ENCODE results near the gene SLC9A9. TPM values are rescaled to one million over a fixed set of nuclear protein-coding genes. Genes with fewer than 3 reads are reported as not detected.

SLC9A9 gene
- total and polyA plus RNA-seq, 9 of the 15 experiments (the other 6 are each of a cell fraction or from before 2014, with no cell fraction given) = 0.03 to 0.13 TPM; not detected in 7

DNA sequence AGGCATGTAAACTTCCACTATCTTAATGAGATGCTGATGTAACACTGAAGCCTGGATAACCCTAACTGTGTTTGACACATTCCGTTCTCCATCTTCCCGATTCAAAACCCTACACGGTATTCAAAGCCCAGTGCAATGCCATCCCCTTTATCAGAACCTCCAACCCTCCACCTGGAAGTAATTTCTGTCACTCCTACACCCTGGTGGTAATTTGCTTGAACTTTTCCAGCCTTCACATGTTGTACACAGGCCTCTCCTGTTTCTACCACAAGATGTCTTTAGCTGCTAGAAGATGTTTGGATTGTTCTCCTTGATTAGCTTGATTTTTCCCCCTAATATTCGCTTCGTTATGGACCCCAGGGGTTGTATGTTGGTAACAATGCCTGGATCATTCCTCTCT is 519.8 kb downstream of the SLC9A9 start:
- in situ Hi-C loops (cut with MboI) = no loop called here
- Histone ChIP-seq H3K4me1 (replicated peaks in 1 of 2; ENCODE audit: control insufficient read depth in 2 of 2, insufficient read depth in 2 of 2, low read length in 2 of 2) (peaks cover 0 to 8% of the 10 kb centered on the region in 2 experiments; a peak in 3 of 5 replicates), H3K9me3 (replicated peaks; ENCODE audit: control insufficient read depth, insufficient read depth, low read depth, low read length) (no peaks in the 10 kb centered on the region), H2AFZ (ENCODE audit: low read depth, low read length) (peak overlapping the region; percentile 78), H3K9ac (ENCODE audit: insufficient read depth in 1 of 2, low read depth in 2 of 2, low read length in 2 of 2) (no peak overlapping the region), H3K36me3 (ENCODE audit: control insufficient read depth, insufficient read depth, low read length) (no peaks in the 10 kb centered on the region), H3K27ac (ENCODE audit: extremely low read depth, low read depth, low read length) (no peak overlapping the region), H3K79me2 (ENCODE audit: control insufficient read depth, insufficient read depth, low read length) (no peaks in the 10 kb centered on the region), H3K9me1 (ENCODE audit: control insufficient read depth, insufficient read depth, low read length) (no peaks in the 10 kb centered on the region), H3K4me3 (no peak overlapping the region), H3K4me2 (ENCODE audit: insufficient read depth, low read length) (no peak overlapping the region; the same call in 1 of the 2 replicates), H3K27me3 (ENCODE audit: control insufficient read depth in 2 of 2, insufficient read depth in 2 of 2, low read length in 2 of 2) (no peaks in the 10 kb centered on the region), H4K20me1 (replicated peaks; ENCODE audit: control insufficient read depth, insufficient read depth, low read length) (no peaks in the 10 kb centered on the region)
- FAIRE-seq (peak; percentile 42), DNase-seq (ENCODE audit: extremely low read depth in 1 of 4, low spot score in 3 of 4) (peak in 3 of 4 experiments; percentile 22 to 37 (median 29)), ATAC-seq (peak; percentile 84)
- TF ChIP-seq ZNF75A (CRISPR knock-in tag; IDR thresholded peaks at IDR 0.05) (no peak), NR2C1 (IDR thresholded peaks at IDR 0.05) (peak; percentile 68), NR2C1 (tag; IDR thresholded peaks at IDR 0.05) (0 out of 2 replicates have a peak, but pooled peaks have one; percentile 33), RAD21 (CRISPR knock-in tag; conservative IDR thresholded peaks at IDR 0.05 in 1 of 2, IDR thresholded peaks at IDR 0.05 in 1 of 2) (peak in 1 of 2 experiments; percentile 43; a peak in 2 of 4 replicates), CBFA2T3 (IDR thresholded peaks at IDR 0.05) (peak; percentile 31; the same call in 1 of the 2 replicates), NR2C2 (CRISPR knock-in tag; IDR thresholded peaks at IDR 0.05) (no peak), NR2C2 (tag; IDR thresholded peaks at IDR 0.05) (peak; percentile 28; the same call in 1 of the 2 replicates), FOXK2 (conservative IDR thresholded peaks at IDR 0.05 in 1 of 2, IDR thresholded peaks at IDR 0.05 in 1 of 2; ENCODE audit: low read depth in 2 of 2) (0 out of 4 replicates have a peak, but pooled peaks of 1 of the 2 experiments have one; percentile 35), ZNF41 (CRISPR knock-in tag; conservative IDR thresholded peaks at IDR 0.05) (no peak), ZNF175 (CRISPR knock-in tag; IDR thresholded peaks at IDR 0.05; ENCODE audit: low read depth) (no peak)
- TF ChIP-seq, protein P1, sequence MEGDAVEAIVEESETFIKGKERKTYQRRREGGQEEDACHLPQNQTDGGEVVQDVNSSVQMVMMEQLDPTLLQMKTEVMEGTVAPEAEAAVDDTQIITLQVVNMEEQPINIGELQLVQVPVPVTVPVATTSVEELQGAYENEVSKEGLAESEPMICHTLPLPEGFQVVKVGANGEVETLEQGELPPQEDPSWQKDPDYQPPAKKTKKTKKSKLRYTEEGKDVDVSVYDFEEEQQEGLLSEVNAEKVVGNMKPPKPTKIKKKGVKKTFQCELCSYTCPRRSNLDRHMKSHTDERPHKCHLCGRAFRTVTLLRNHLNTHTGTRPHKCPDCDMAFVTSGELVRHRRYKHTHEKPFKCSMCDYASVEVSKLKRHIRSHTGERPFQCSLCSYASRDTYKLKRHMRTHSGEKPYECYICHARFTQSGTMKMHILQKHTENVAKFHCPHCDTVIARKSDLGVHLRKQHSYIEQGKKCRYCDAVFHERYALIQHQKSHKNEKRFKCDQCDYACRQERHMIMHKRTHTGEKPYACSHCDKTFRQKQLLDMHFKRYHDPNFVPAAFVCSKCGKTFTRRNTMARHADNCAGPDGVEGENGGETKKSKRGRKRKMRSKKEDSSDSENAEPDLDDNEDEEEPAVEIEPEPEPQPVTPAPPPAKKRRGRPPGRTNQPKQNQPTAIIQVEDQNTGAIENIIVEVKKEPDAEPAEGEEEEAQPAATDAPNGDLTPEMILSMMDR (IDR thresholded peaks at IDR 0.05 in 2 of 3, conservative IDR thresholded peaks at IDR 0.05 in 1 of 3; ENCODE audit: insufficient read depth in 2 of 3, low read depth in 1 of 3, low read length in 3 of 3) = peak; percentile 35 to 63 (median 45); a peak in 5 of 6 replicates
- POLR2A ChIA-PET = no interaction called here
- intact Hi-C loops (cut with micrococcal nuclease) = loop anchor here (1.0 kb wide), 1 partner anchor 203 kb away; no protein-coding TSS in a partner anchor
- 23% methylated on average over 5 of the region's 5 CpGs for WGBS (ENCODE audit: insufficient coverage, low coverage, missing lambda C conversion rate)
- BruUV-seq (replicated peaks) = no TSS peak
- CTCF ChIA-PET (ENCODE audit: low intra/inter-chr PET ratio) = no interaction called here
